HCT116 (cell line): ENCODE data around the gene DHRS2. TPM values are rescaled to one million over a fixed set of nuclear protein-coding genes. Genes with fewer than 3 reads are reported as not detected.

Source experiments
- ATAC-seq: fragments of 200-7000 bp; cut with Tn5 transposase; 2 replicates; pipeline ENCODE4 v1.9.1; 2020; ENCODE audit warnings: mild to moderate bottlenecking, moderate library complexity
- BruUV-seq: library from RNA; stranded (reverse); fragments of 400-500 nt; replicated peaks from 2 replicates; lab custom pipeline; 2021; lab: Mats Ljungman, UMichigan
- CTCF ChIA-PET: fragments of 300-600 bp; sonication (Branson Sonifier 250); formaldehyde crosslinking; loops from one replicate; lab custom pipeline; 2021; ENCODE audit warnings: antibody characterized with exemption; lab: Charles Lee
- POLR2A ChIA-PET: fragments of 300-600, 350-600 bp; sonication (Branson Sonifier 250); formaldehyde crosslinking; loops from one replicate; lab custom pipeline; 2021; ENCODE audit warnings: antibody characterized with exemption; lab: Charles Lee
- RAD21 ChIA-PET, 2 experiments: fragments of 300-600 bp; sonication (Branson Sonifier 250); formaldehyde crosslinking; loops; one replicate each; lab custom pipeline; 2023; ENCODE audit warnings: low total read pairs in 2 of 2; ENCODE audit not compliant: uncharacterized antibody in 2 of 2, unreplicated experiment in 2 of 2, low non-redundant PET in 1 of 2; lab: Charles Lee
- DNase-seq: peaks from one replicate; pipeline ENCODE4 v3.0.0-alpha.2; 2010; ENCODE audit warnings: low read depth, low spot score
- H2AFZ ChIP-seq: fragments of 200-600 bp; shearing (Covaris generic), sonication (generic); 2 replicates; pipeline ENCODE4 v1.6.1; 2017; ENCODE audit warnings: low read depth, mixed run types, mixed read lengths, antibody characterized with exemption, low read length; ENCODE audit not compliant: poor library complexity, severe bottlenecking
- H3K27ac ChIP-seq: 2 replicates; pipeline ENCODE4 v1.5.1; 2012; ENCODE audit warnings: low read depth, low read length
- H3K27me3 ChIP-seq: fragments of 200-600 bp; sonication (generic); 2 replicates; pipeline ENCODE4 v1.6.1; 2016; ENCODE audit warnings: mixed run types, low read length, mixed read lengths; ENCODE audit not compliant: insufficient read depth
- H3K36me3 ChIP-seq, 2 experiments: fragments of 200-500 bp in 1 of 2; fragments of 200-600 bp in 1 of 2; sonication (Bioruptor generic) in 1 of 2; sonication (generic) in 1 of 2; 2 replicates each; pipeline versions ENCODE4 v1.5.1 to v1.6.1; 2014 to 2016; ENCODE audit warnings: low read length in 2 of 2, inconsistent platforms in 1 of 2, mixed read lengths in 1 of 2, mixed run types in 1 of 2; ENCODE audit not compliant: insufficient read depth in 2 of 2, control insufficient read depth in 1 of 2
- H3K4me1 ChIP-seq, 2 experiments: fragments of 200-600 bp in 1 of 2; sonication (generic) in 1 of 2; 2 replicates each; pipeline versions ENCODE4 v1.5.1 to v1.6.1; 2012 to 2017; ENCODE audit warnings: low read length in 2 of 2, inconsistent platforms in 1 of 2, mild to moderate bottlenecking in 1 of 2, mixed read lengths in 1 of 2, mixed run types in 1 of 2, moderate library complexity in 1 of 2; ENCODE audit not compliant: insufficient read depth in 2 of 2, control insufficient read depth in 1 of 2
- H3K4me2 ChIP-seq: fragments of 200-600 bp; sonication (generic); 2 replicates; pipeline ENCODE4 v1.6.1; 2017; ENCODE audit warnings: mixed run types, low read length, mixed read lengths
- H3K4me3 ChIP-seq, 2 experiments: fragments of 200-600 bp in 1 of 2; sonication (generic) in 1 of 2; replicated peaks in 1 of 2; 2 replicates each; pipeline ENCODE4 v1.5.1; 2011 to 2016; ENCODE audit warnings: low read length in 2 of 2, control low read depth in 1 of 2, low read depth in 1 of 2, mild to moderate bottlenecking in 1 of 2, mixed read lengths in 1 of 2, mixed run types in 1 of 2
- H3K79me2 ChIP-seq: fragments of 200-600 bp; sonication (generic); 2 replicates; pipeline ENCODE4 v1.6.1; 2017; ENCODE audit warnings: mild to moderate bottlenecking, mixed run types, low read length, moderate library complexity, mixed read lengths; ENCODE audit not compliant: insufficient read depth
- H3K9ac ChIP-seq: fragments of 200-600 bp; sonication (generic); 2 replicates; pipeline ENCODE4 v1.6.1; 2016; ENCODE audit warnings: low read length, mixed read lengths
- H3K9me2 ChIP-seq: fragments of 200-600 bp; sonication (generic), shearing (Covaris generic); 2 replicates; pipeline ENCODE4 v1.6.1; 2017; ENCODE audit warnings: mixed run types, mild to moderate bottlenecking, moderate library complexity; ENCODE audit not compliant: insufficient read depth
- H3K9me3 ChIP-seq, 2 experiments: fragments of 200-500 bp in 1 of 2; fragments of 200-600 bp in 1 of 2; sonication (Bioruptor generic) in 1 of 2; sonication (generic) in 1 of 2; 2 replicates each; pipeline ENCODE4 v1.6.1; 2014 to 2017; ENCODE audit warnings: low read length in 2 of 2, mixed read lengths in 2 of 2, inconsistent platforms in 1 of 2, low read depth in 1 of 2, mild to moderate bottlenecking in 1 of 2, mixed run types in 1 of 2, moderate library complexity in 1 of 2; ENCODE audit not compliant: control insufficient read depth in 1 of 2, insufficient read depth in 1 of 2
- H4K20me1 ChIP-seq: fragments of 200-600 bp; sonication (generic), shearing (Covaris generic); 2 replicates; pipeline ENCODE4 v1.6.1; 2017; ENCODE audit warnings: mixed run types, mild to moderate bottlenecking, moderate library complexity; ENCODE audit not compliant: insufficient read depth
- ATF3 ChIP-seq: IDR thresholded peaks from 2 replicates; pipeline ENCODE4 v1.6.1; 2012
- CBX3 ChIP-seq: IDR thresholded peaks from 2 replicates; pipeline ENCODE4 v1.6.1; 2012; ENCODE audit warnings: low read depth
- CEBPB ChIP-seq: IDR thresholded peaks from 2 replicates; pipeline ENCODE4 v1.6.1; 2012; ENCODE audit warnings: low read depth
- CTCF ChIP-seq, 3 experiments: fragments of 200-600 bp in 1 of 3; sonication (generic) in 1 of 3; IDR thresholded peaks in 2 of 3; conservative IDR thresholded peaks in 1 of 3; 2 replicates each; pipeline ENCODE4 v1.5.1; 2012 to 2017; ENCODE audit warnings: low read depth in 2 of 3, low read length in 2 of 3, antibody characterized with exemption in 1 of 3, borderline replicate concordance in 1 of 3, control low read depth in 1 of 3, mild to moderate bottlenecking in 1 of 3, mixed read lengths in 1 of 3, mixed run types in 1 of 3, moderate library complexity in 1 of 3; ENCODE audit not compliant: insufficient read depth in 1 of 3
- ELF1 ChIP-seq: IDR thresholded peaks from 2 replicates; pipeline ENCODE4 v1.6.1; 2012; ENCODE audit warnings: low read depth, borderline replicate concordance
- EZH2phosphoT487 ChIP-seq: fragments of 200-600 bp; IDR thresholded peaks from 2 replicates; pipeline ENCODE4 v1.6.1; 2018; ENCODE audit warnings: antibody characterized with exemption, borderline replicate concordance
- FOSL1 ChIP-seq: IDR thresholded peaks from 2 replicates; pipeline ENCODE4 v1.6.1; 2012; ENCODE audit warnings: low read depth
- JUND ChIP-seq: IDR thresholded peaks from 2 replicates; pipeline ENCODE4 v1.6.1; 2012
- MAX ChIP-seq: IDR thresholded peaks from 2 replicates; pipeline ENCODE4 v1.6.1; 2012
- POLR2A ChIP-seq: IDR thresholded peaks from 2 replicates; pipeline ENCODE4 v1.7.0; 2011; ENCODE audit warnings: borderline replicate concordance; ENCODE audit not compliant: insufficient read depth, insufficient read length; ENCODE audit errors: extremely low read depth
- POLR2AphosphoS5 ChIP-seq: IDR thresholded peaks from 2 replicates; pipeline ENCODE4 v1.6.1; 2011; ENCODE audit warnings: mild to moderate bottlenecking, low read depth, low read length, moderate library complexity
- RAD21 ChIP-seq: IDR thresholded peaks from 2 replicates; pipeline ENCODE4 v1.6.1; 2012; ENCODE audit warnings: low read depth, mild to moderate bottlenecking
- REST ChIP-seq: IDR thresholded peaks from 2 replicates; pipeline ENCODE4 v1.6.1; 2012; ENCODE audit warnings: low read depth
- SIN3A ChIP-seq: IDR thresholded peaks from 2 replicates; pipeline ENCODE4 v1.6.1; 2012; ENCODE audit warnings: low read depth
- SP1 ChIP-seq: IDR thresholded peaks from 2 replicates; pipeline ENCODE4 v1.6.1; 2012; ENCODE audit warnings: low read depth
- SRF ChIP-seq: IDR thresholded peaks from 2 replicates; pipeline ENCODE4 v1.6.1; 2012; ENCODE audit warnings: low read depth
- TCF7L2 ChIP-seq: IDR thresholded peaks from 2 replicates; pipeline ENCODE4 v1.7.0; 2011; ENCODE audit warnings: borderline replicate concordance, inconsistent platforms; ENCODE audit not compliant: insufficient read depth, insufficient read length; ENCODE audit errors: extremely low read depth
- YY1 ChIP-seq: IDR thresholded peaks from 2 replicates; pipeline ENCODE4 v1.6.1; 2011; ENCODE audit warnings: low read length, low read depth, moderate library complexity, mild to moderate bottlenecking; ENCODE audit not compliant: insufficient replicate concordance; ENCODE audit errors: extremely low read depth
- ZBTB33 ChIP-seq: IDR thresholded peaks from 2 replicates; pipeline ENCODE4 v1.6.1; 2011; ENCODE audit warnings: mild to moderate bottlenecking, low read length, moderate library complexity; ENCODE audit not compliant: insufficient replicate concordance; ENCODE audit errors: extremely low read depth
- ZNF274 ChIP-seq: fragments of 200-500 bp; sonication (Bioruptor generic); IDR thresholded peaks from 2 replicates; pipeline ENCODE4 v1.6.1; 2014; ENCODE audit warnings: mild to moderate bottlenecking, low read depth, low read length, inconsistent platforms
- intact Hi-C: fragments of 100-400 bp; cut with micrococcal nuclease; formaldehyde crosslinking; loops from 2 replicates; pipeline ENCODE4 v1.10.0; 2022
- total RNA-seq: library from RNA; stranded (reverse); gene quantifications from one replicate; pipeline ENCODE4 v1.2.1, GENCODE V29; 2021; ENCODE audit not compliant: unreplicated experiment

Gene DHRS2
- total RNA-seq, 1 experiment from 2014 or later = 10.0 TPM

GRCh38 chr14:23589606-23590005 is 46.6 kb upstream of the DHRS2 start:
- no peaks in the 10 kb centered on the region for H3K79me2 ChIP-seq
- BruUV-seq = no TSS peak
- H3K27me3 ChIP-seq = no peaks in the 10 kb centered on the region
- no peak overlapping the region for H3K4me3 ChIP-seq
- H3K4me2 ChIP-seq = peak overlapping the region; percentile 42; the same call in 1 of the 2 replicates
- TF ChIP-seq RAD21 = no peak
- no peak for TF ChIP-seq REST
- no peak for TF ChIP-seq TCF7L2
- no peak for TF ChIP-seq ELF1
- no peak for TF ChIP-seq POLR2AphosphoS5
- no peak for TF ChIP-seq JUND
- TF ChIP-seq MAX = no peak
- TF ChIP-seq ZNF274 = no peak
- TF ChIP-seq ATF3 = no peak
- no peak for TF ChIP-seq SRF
- no peak for TF ChIP-seq ZBTB33
- no peak for TF ChIP-seq CEBPB
- TF ChIP-seq FOSL1 = no peak
- no peak for TF ChIP-seq SP1
- TF ChIP-seq YY1 = no peak
- no peak for TF ChIP-seq EZH2phosphoT487
- TF ChIP-seq CTCF (IDR thresholded peaks at IDR 0.05 in 2 of 3, conservative IDR thresholded peaks at IDR 0.05 in 1 of 3; ENCODE audit: borderline replicate concordance in 1 of 3, insufficient read depth in 1 of 3, low read depth in 2 of 3, low read length in 2 of 3) = no peak
- no peak for TF ChIP-seq POLR2A
- no peak for TF ChIP-seq SIN3A
- no peak for TF ChIP-seq CBX3
- ATAC-seq (peak; percentile 5; the same call in 1 of the 2 replicates), DNase-seq (no peak)
- intact Hi-C loops = loop anchor here (1.0 kb wide), 2 partner anchors 340 to 364 kb away; partner anchors contain the start of gene DHRS4
- peaks cover 4 to 12% of the 10 kb centered on the region in 2 experiments; a peak in 3 of 4 replicates for H3K4me1 ChIP-seq
- no peaks in the 10 kb centered on the region for H3K36me3 ChIP-seq
- RAD21 ChIA-PET = interaction anchor here (1.1 to 1.2 kb wide), 5 partner anchors 42 to 341 kb away, joined by 3 to 7 read pairs (median 4); no protein-coding TSS in a partner anchor
- no peaks in the 10 kb centered on the region for H3K9me2 ChIP-seq
- H3K9me3 ChIP-seq = no peaks in the 10 kb centered on the region
- POLR2A ChIA-PET = interaction anchor here (1.5 to 1.6 kb wide), 2 partner anchors 43 to 321 kb away, joined by 5 to 7 read pairs; no protein-coding TSS in a partner anchor
- H2AFZ ChIP-seq = peak overlapping the region; percentile 43
- 0 out of 2 replicates have a peak overlapping the region, but pooled peaks have one; percentile 16 for H3K27ac ChIP-seq
- no peak overlapping the region for H3K9ac ChIP-seq
- no peaks in the 10 kb centered on the region for H4K20me1 ChIP-seq
- CTCF ChIA-PET = interaction anchor here (0.6 to 1.7 kb wide), 19 partner anchors 8 to 519 kb away, joined by 3 to 45 read pairs (median 4); partner anchors contain the start of genes AP1G2 and PCK2
